KMS-11 (cell line): ENCODE results near the gene DBF4B.

ENCODE experiments used
- H2AFZ ChIP-seq: fragments of 200-600 bp; sonication (generic); 2 replicates; pipeline ENCODE4 v1.6.1; 2016; ENCODE audit warnings: antibody characterized with exemption, mixed run types, low read depth
- H3K27ac ChIP-seq: fragments of 200-600 bp; sonication (generic); 2 replicates; pipeline ENCODE4 v1.6.1; 2016; ENCODE audit warnings: mild to moderate bottlenecking, mixed run types
- H3K27me3 ChIP-seq: fragments of 200-600 bp; sonication (generic); 2 replicates; pipeline ENCODE4 v1.6.1; 2017; ENCODE audit warnings: mild to moderate bottlenecking, low read depth, mixed run types, moderate library complexity; ENCODE audit not compliant: insufficient read depth
- H3K36me3 ChIP-seq: fragments of 200-600 bp; sonication (generic); 2 replicates; pipeline ENCODE4 v1.6.1; 2017; ENCODE audit warnings: mild to moderate bottlenecking, mixed run types; ENCODE audit not compliant: insufficient read depth
- H3K4me1 ChIP-seq: fragments of 200-600 bp; sonication (generic); 2 replicates; pipeline ENCODE4 v1.6.1; 2016; ENCODE audit warnings: mild to moderate bottlenecking, low read depth, mixed run types; ENCODE audit not compliant: poor library complexity, severe bottlenecking
- H3K4me2 ChIP-seq: fragments of 200-600 bp; sonication (generic); 2 replicates; pipeline ENCODE4 v1.7.0; 2016; ENCODE audit warnings: mild to moderate bottlenecking, mixed run types
- H3K4me3 ChIP-seq: fragments of 200-600 bp; sonication (generic); IDR thresholded peaks from 2 replicates; pipeline ENCODE4 v1.6.1; 2017; ENCODE audit warnings: low read depth, low read length, mixed read lengths; ENCODE audit not compliant: insufficient read depth
- H3K79me2 ChIP-seq: fragments of 200-600 bp; sonication (generic); 2 replicates; pipeline ENCODE4 v1.6.1; 2016; ENCODE audit warnings: low read depth, mixed run types; ENCODE audit not compliant: insufficient read depth
- H3K9ac ChIP-seq: fragments of 200-600 bp; sonication (generic); 2 replicates; pipeline ENCODE4 v1.6.1; 2016; ENCODE audit warnings: mild to moderate bottlenecking, mixed run types
- H4K20me1 ChIP-seq: fragments of 200-600 bp; sonication (generic); 2 replicates; pipeline ENCODE4 v1.6.1; 2016; ENCODE audit warnings: mild to moderate bottlenecking, mixed run types; ENCODE audit not compliant: insufficient read depth
- CTCF ChIP-seq: fragments of 200-600 bp; sonication (generic); conservative IDR thresholded peaks from 2 replicates; pipeline ENCODE4 v1.6.1; 2017; ENCODE audit warnings: low read depth, mild to moderate bottlenecking, antibody characterized with exemption, low read length, moderate library complexity, mixed read lengths

DBF4B gene

GRCh38 chr17:44776628-44777393 is 68.3 kb downstream of the DBF4B start:
- Histone ChIP-seq H3K27ac (no peak overlapping the region), H3K4me1 (peaks cover 19% of the 10 kb centered on the region), H3K4me2 (peak overlapping the region; percentile 78), H3K79me2 (no peaks in the 10 kb centered on the region), H4K20me1 (no peaks in the 10 kb centered on the region), H3K4me3 (no peak overlapping the region), H3K36me3 (no peaks in the 10 kb centered on the region), H3K27me3 (no peaks in the 10 kb centered on the region; the same call in 1 of the 2 replicates), H2AFZ (peak overlapping the region; percentile 96; the same call in 1 of the 2 replicates), H3K9ac (no peak overlapping the region)
- no peak for TF ChIP-seq CTCF

- TF ChIP-seq CTCF: no peak
- Histone ChIP-seq H3K4me1 (peaks cover 19% of the 10 kb centered on the region), H2AFZ (no peak overlapping the region), H3K27me3 (no peaks in the 10 kb centered on the region; the same call in 1 of the 2 replicates), H3K4me2 (no peak overlapping the region), H3K4me3 (no peak overlapping the region), H4K20me1 (no peaks in the 10 kb centered on the region), H3K9ac (no peak overlapping the region), H3K27ac (no peak overlapping the region), H3K79me2 (no peaks in the 10 kb centered on the region), H3K36me3 (no peaks in the 10 kb centered on the region)
These were observed 69.2 kb downstream of the DBF4B start for GRCh38 chr17:44777394-44778348.

- H3K36me3 ChIP-seq: no peaks in the 10 kb centered on the region
- TF ChIP-seq CTCF: no peak
- peak overlapping the region; percentile 59; the same call in 1 of the 2 replicates for H3K4me2 ChIP-seq
- no peaks in the 10 kb centered on the region; the same call in 1 of the 2 replicates for H3K27me3 ChIP-seq
- peak overlapping the region; percentile 45; the same call in 1 of the 2 replicates for H3K9ac ChIP-seq
- no peaks in the 10 kb centered on the region for H4K20me1 ChIP-seq
- no peak overlapping the region for H3K27ac ChIP-seq
- no peak overlapping the region for H3K4me3 ChIP-seq
- H2AFZ ChIP-seq: peak overlapping the region; percentile 95
- H3K4me1 ChIP-seq: peaks cover 19% of the 10 kb centered on the region
- H3K79me2 ChIP-seq: no peaks in the 10 kb centered on the region
These were observed 70.3 kb downstream of the DBF4B start for GRCh38 chr17:44778656-44779210.

GRCh38 chr17:44779211-44780025 is 71.0 kb downstream of the DBF4B start:
- Histone ChIP-seq H3K4me3 (no peak overlapping the region), H2AFZ (peak overlapping the region; percentile 95), H3K4me2 (peak overlapping the region; percentile 59), H3K27ac (no peak overlapping the region), H3K4me1 (peaks cover 14% of the 10 kb centered on the region), H4K20me1 (no peaks in the 10 kb centered on the region), H3K9ac (peak overlapping the region; percentile 45; the same call in 1 of the 2 replicates), H3K36me3 (no peaks in the 10 kb centered on the region), H3K79me2 (no peaks in the 10 kb centered on the region), H3K27me3 (no peaks in the 10 kb centered on the region; the same call in 1 of the 2 replicates)
- TF ChIP-seq CTCF: peak; percentile 90
